ENCODE results near the gene ZBED2.

DNA sequence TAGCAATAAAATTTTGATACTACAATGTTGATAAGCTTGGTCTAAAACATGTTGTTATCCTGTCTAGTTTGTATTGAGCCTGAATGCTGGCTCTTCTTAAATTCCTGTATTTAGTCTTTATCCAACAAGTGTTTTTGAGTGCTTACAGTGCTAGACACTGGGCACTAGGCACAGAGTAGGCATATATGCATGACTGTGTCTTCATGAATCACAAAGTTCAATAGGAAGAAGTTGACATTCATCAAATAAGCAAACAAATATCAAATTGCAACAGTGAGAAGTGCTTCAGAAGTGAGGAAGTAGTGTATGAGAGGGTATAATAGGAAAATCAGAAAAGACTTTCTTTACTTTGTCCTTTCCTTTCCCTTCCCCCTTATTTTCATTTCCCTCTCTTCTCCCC, 46.4 kb downstream of the ZBED2 start:
- TF ChIP-seq, protein P1, sequence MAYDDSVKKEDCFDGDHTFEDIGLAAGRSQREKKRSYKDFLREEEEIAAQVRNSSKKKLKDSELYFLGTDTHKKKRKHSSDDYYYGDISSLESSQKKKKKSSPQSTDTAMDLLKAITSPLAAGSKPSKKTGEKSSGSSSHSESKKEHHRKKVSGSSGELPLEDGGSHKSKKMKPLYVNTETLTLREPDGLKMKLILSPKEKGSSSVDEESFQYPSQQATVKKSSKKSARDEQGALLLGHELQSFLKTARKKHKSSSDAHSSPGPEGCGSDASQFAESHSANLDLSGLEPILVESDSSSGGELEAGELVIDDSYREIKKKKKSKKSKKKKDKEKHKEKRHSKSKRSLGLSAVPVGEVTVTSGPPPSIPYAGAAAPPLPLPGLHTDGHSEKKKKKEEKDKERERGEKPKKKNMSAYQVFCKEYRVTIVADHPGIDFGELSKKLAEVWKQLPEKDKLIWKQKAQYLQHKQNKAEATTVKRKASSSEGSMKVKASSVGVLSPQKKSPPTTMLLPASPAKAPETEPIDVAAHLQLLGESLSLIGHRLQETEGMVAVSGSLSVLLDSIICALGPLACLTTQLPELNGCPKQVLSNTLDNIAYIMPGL (CRISPR knock-in tag; IDR thresholded peaks at IDR 0.05) = no peak
- TF ChIP-seq, protein P2, sequence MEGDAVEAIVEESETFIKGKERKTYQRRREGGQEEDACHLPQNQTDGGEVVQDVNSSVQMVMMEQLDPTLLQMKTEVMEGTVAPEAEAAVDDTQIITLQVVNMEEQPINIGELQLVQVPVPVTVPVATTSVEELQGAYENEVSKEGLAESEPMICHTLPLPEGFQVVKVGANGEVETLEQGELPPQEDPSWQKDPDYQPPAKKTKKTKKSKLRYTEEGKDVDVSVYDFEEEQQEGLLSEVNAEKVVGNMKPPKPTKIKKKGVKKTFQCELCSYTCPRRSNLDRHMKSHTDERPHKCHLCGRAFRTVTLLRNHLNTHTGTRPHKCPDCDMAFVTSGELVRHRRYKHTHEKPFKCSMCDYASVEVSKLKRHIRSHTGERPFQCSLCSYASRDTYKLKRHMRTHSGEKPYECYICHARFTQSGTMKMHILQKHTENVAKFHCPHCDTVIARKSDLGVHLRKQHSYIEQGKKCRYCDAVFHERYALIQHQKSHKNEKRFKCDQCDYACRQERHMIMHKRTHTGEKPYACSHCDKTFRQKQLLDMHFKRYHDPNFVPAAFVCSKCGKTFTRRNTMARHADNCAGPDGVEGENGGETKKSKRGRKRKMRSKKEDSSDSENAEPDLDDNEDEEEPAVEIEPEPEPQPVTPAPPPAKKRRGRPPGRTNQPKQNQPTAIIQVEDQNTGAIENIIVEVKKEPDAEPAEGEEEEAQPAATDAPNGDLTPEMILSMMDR (IDR thresholded peaks at IDR 0.05) = no peak
- no peak for TF ChIP-seq RELA (CRISPR knock-in tag; IDR thresholded peaks at IDR 0.05; ENCODE audit: borderline replicate concordance)
- TF ChIP-seq, protein P3, sequence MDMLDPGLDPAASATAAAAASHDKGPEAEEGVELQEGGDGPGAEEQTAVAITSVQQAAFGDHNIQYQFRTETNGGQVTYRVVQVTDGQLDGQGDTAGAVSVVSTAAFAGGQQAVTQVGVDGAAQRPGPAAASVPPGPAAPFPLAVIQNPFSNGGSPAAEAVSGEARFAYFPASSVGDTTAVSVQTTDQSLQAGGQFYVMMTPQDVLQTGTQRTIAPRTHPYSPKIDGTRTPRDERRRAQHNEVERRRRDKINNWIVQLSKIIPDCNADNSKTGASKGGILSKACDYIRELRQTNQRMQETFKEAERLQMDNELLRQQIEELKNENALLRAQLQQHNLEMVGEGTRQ (CRISPR knock-in tag; IDR thresholded peaks at IDR 0.05) = no peak
- no peak for TF ChIP-seq ELF4 (CRISPR knock-in tag; IDR thresholded peaks at IDR 0.05; ENCODE audit: low read depth)
- TF ChIP-seq TCF7 (CRISPR knock-in tag; IDR thresholded peaks at IDR 0.05; ENCODE audit: low read depth) = no peak
- no peak for TF ChIP-seq E2F1 (CRISPR knock-in tag; IDR thresholded peaks at IDR 0.05)
- TF ChIP-seq GTF2I (CRISPR knock-in tag; conservative IDR thresholded peaks at IDR 0.05) = no peak
- no peak for TF ChIP-seq NR3C1 (CRISPR knock-in tag; conservative IDR thresholded peaks at IDR 0.05; ENCODE audit: low read depth)
- no peak for TF ChIP-seq JUN (CRISPR knock-in tag; IDR thresholded peaks at IDR 0.05)
- no peak for TF ChIP-seq ZNF532 (CRISPR knock-in tag; IDR thresholded peaks at IDR 0.05; ENCODE audit: borderline replicate concordance)
- TF ChIP-seq, protein P4, sequence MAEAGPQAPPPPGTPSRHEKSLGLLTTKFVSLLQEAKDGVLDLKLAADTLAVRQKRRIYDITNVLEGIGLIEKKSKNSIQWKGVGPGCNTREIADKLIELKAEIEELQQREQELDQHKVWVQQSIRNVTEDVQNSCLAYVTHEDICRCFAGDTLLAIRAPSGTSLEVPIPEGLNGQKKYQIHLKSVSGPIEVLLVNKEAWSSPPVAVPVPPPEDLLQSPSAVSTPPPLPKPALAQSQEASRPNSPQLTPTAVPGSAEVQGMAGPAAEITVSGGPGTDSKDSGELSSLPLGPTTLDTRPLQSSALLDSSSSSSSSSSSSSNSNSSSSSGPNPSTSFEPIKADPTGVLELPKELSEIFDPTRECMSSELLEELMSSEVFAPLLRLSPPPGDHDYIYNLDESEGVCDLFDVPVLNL (CRISPR knock-in tag; IDR thresholded peaks at IDR 0.05; ENCODE audit: borderline replicate concordance, low read depth) = no peak

Measured in WTC11 (cell line).